M059J (cell line): Measurements from ENCODE around the gene DNAJB12. TPM values are rescaled to one million over a fixed set of nuclear protein-coding genes. Genes with fewer than 3 reads are reported as not detected.
A peak's percentile ranks its signal among the peaks of the same experiment; 100 is the strongest.

Experiments used
- DNase-seq: peaks from one replicate; pipeline ENCODE4 v3.0.0-alpha.2; 2012; ENCODE audit warnings: low read depth
- total RNA-seq: library from RNA; depleted of rRNA; stranded (reverse); fragments of >200 nt; shearing (Covaris generic); gene quantifications from 2 replicates; pipeline ENCODE4 v1.2.3, GENCODE V29; 2014; rRNA removed

Gene DNAJB12
- total RNA-seq, 1 experiment from 2014 or later = 31.5 TPM

- DNase-seq = no peak
Observed at GRCh38 chr10:72295330-72295910, 59.3 kb downstream of the DNAJB12 start.

- DNase-seq = peak; percentile 69
Observed at GRCh38 chr10:72292223-72292691, 62.5 kb downstream of the DNAJB12 start.

- peak; percentile 43 for DNase-seq
Observed at GRCh38 chr10:72291019-72291532, 63.6 kb downstream of the DNAJB12 start.

- no peak for DNase-seq
Observed at GRCh38 chr10:72285972-72286521, 68.7 kb downstream of the DNAJB12 start.

- no peak for DNase-seq
Observed at GRCh38 chr10:72283131-72283530, 71.6 kb downstream of the DNAJB12 start.

Other genes starting within 250 kb of the DNAJB12 start
- gene ANAPC16, start 138.9 kb downstream of the DNAJB12 start, total RNA-seq = 69.8 and 82.3 TPM in 2 replicates
- 32.7 and 37.1 TPM in 2 replicates for gene ASCC1, start 138.6 kb downstream of the DNAJB12 start, total RNA-seq
- gene DDIT4, start 81.0 kb downstream of the DNAJB12 start, total RNA-seq = 42.5 and 56.8 TPM in 2 replicates